Measurements from ENCODE around the gene CMIP.

CMIP gene

DNA sequence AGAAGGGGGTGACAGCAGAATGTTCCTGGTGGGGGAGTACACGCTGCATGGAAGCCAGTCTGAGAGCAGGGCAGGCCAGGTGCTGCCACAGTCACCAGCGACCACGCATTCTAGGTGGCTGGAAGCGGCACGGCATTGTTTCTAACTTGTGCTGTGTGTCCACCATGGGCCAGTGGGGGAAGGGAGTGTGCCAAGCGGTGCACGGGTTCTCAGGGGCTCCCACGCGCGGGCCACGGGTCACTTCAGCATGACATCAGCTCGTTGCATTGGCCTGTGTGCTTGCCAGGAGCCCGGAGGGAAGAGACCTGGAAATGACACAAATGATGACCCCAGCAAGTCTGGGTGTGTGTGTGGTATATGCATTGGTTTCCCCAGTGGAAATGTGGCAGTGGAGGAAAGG is 169.6 kb downstream of the CMIP start:
- H3K27me3 ChIP-seq (replicated peaks; ENCODE audit: control insufficient read depth, insufficient read depth, low read length) = no peaks in the 10 kb centered on the region
- no peak for DNase-seq (ENCODE audit: extremely low read depth, insufficient read length)
- no peak overlapping the region for H3K4me3 ChIP-seq (replicated peaks; ENCODE audit: low read depth, low read length)
- H3K36me3 ChIP-seq (ENCODE audit: control insufficient read depth, insufficient read depth, low read length) = no peaks in the 10 kb centered on the region; the same call in 1 of the 2 replicates
- no peak for TF ChIP-seq CTCF (IDR thresholded peaks at IDR 0.05; ENCODE audit: insufficient read depth, low read length, poor library complexity, severe bottlenecking)

DNA sequence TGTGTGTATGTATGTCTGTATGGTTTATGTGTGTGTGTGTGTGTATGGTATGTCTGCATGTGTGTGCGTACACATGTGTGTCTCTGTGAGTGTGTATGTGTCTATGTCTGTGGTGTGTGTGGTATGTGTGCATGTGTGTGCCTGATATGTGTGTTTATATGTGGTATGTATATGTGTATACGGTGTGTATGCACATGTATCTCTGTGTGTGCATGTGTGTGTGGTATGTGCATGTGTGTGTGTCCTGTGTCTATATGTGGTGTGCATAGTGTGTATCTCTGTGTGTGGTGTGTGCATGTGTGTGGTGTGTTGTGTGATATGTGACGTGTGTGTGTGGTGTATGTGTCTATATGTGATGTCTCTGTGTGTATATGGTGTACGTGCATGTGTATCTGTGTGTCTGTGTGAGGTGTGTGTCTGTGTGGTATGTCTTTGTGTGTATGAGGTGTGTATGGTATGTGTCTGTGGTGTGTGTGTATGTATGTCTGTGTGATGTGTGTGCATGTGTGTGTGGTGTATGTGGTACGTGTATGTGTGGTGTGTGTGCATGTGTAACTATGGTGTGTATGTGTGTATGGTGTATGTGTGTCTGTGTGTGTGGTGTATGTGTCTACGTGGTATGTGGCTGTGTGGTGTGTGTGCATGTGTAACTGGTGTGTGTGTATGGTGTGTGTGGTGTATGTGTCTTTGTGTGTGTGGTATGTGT is 170.2 kb downstream of the CMIP start:
- no peak overlapping the region for H3K4me3 ChIP-seq (replicated peaks; ENCODE audit: low read depth, low read length)
- TF ChIP-seq CTCF (IDR thresholded peaks at IDR 0.05; ENCODE audit: insufficient read depth, low read length, poor library complexity, severe bottlenecking) = no peak
- no peaks in the 10 kb centered on the region; the same call in 1 of the 2 replicates for H3K36me3 ChIP-seq (ENCODE audit: control insufficient read depth, insufficient read depth, low read length)
- no peak for DNase-seq (ENCODE audit: extremely low read depth, insufficient read length)
- H3K27me3 ChIP-seq (replicated peaks; ENCODE audit: control insufficient read depth, insufficient read depth, low read length) = no peaks in the 10 kb centered on the region

- no peaks in the 10 kb centered on the region; the same call in 1 of the 2 replicates for H3K36me3 ChIP-seq (ENCODE audit: control insufficient read depth, insufficient read depth, low read length)
Observed at GRCh38 chr16:81615411-81615810, 170.8 kb downstream of the CMIP start.

GRCh38 chr16:81615833-81616232 is 171.2 kb downstream of the CMIP start:
- Histone ChIP-seq H3K4me3 (replicated peaks; ENCODE audit: low read depth, low read length) (no peak overlapping the region), H3K36me3 (ENCODE audit: control insufficient read depth, insufficient read depth, low read length) (no peaks in the 10 kb centered on the region; the same call in 1 of the 2 replicates), H3K27me3 (replicated peaks; ENCODE audit: control insufficient read depth, insufficient read depth, low read length) (no peaks in the 10 kb centered on the region)
- no peak for TF ChIP-seq CTCF (IDR thresholded peaks at IDR 0.05; ENCODE audit: insufficient read depth, low read length, poor library complexity, severe bottlenecking)
- no peak for DNase-seq (ENCODE audit: extremely low read depth, insufficient read length)

More at GRCh38 chr16:81615411-81615810, 170.8 kb downstream of the CMIP start:
- no peak for DNase-seq (ENCODE audit: extremely low read depth, insufficient read length)
- no peak for TF ChIP-seq CTCF (IDR thresholded peaks at IDR 0.05; ENCODE audit: insufficient read depth, low read length, poor library complexity, severe bottlenecking)
- H3K4me3 ChIP-seq (replicated peaks; ENCODE audit: low read depth, low read length) = no peak overlapping the region
- H3K27me3 ChIP-seq (replicated peaks; ENCODE audit: control insufficient read depth, insufficient read depth, low read length) = no peaks in the 10 kb centered on the region

GRCh38 chr16:81616321-81617020 is 171.9 kb downstream of the CMIP start:
- TF ChIP-seq CTCF (IDR thresholded peaks at IDR 0.05; ENCODE audit: insufficient read depth, low read length, poor library complexity, severe bottlenecking) = no peak
- H3K36me3 ChIP-seq (ENCODE audit: control insufficient read depth, insufficient read depth, low read length) = no peaks in the 10 kb centered on the region
- H3K4me3 ChIP-seq (replicated peaks; ENCODE audit: low read depth, low read length) = no peak overlapping the region
- no peaks in the 10 kb centered on the region for H3K27me3 ChIP-seq (replicated peaks; ENCODE audit: control insufficient read depth, insufficient read depth, low read length)
- peak; percentile 63 for DNase-seq (ENCODE audit: extremely low read depth, insufficient read length)

Measured in GM06990 (cell line).